Measurements from ENCODE around the gene PHLDA2.

PHLDA2 gene

GRCh38 chr11:2890466-2891294 is 38.5 kb downstream of the PHLDA2 start:
- no peak for DNase-seq (ENCODE audit: low spot score)
- TF ChIP-seq CTCF (IDR thresholded peaks at IDR 0.05; ENCODE audit: extremely low read depth, insufficient read depth, missing control alignments), result no peak
- in situ Hi-C loops (cut with MboI; ENCODE audit: low pct_unique_long_range_greater_than_20kb, low sequenced_read_pairs, unreplicated experiment), result loop anchor here (10.0 kb wide), 2 partner anchors 356 to 466 kb away; no protein-coding TSS in a partner anchor

GRCh38 chr11:2889362-2890273 is 39.6 kb downstream of the PHLDA2 start:
- TF ChIP-seq CTCF (IDR thresholded peaks at IDR 0.05; ENCODE audit: extremely low read depth, insufficient read depth, missing control alignments), result no peak
- no peak for DNase-seq (ENCODE audit: low spot score)
- in situ Hi-C loops (cut with MboI; ENCODE audit: low pct_unique_long_range_greater_than_20kb, low sequenced_read_pairs, unreplicated experiment), result loop anchor here (10.0 kb wide), 2 partner anchors 355 to 465 kb away; no protein-coding TSS in a partner anchor

- in situ Hi-C loops (cut with MboI; ENCODE audit: low pct_unique_long_range_greater_than_20kb, low sequenced_read_pairs, unreplicated experiment), result no loop called here
- TF ChIP-seq CTCF (IDR thresholded peaks at IDR 0.05; ENCODE audit: extremely low read depth, insufficient read depth, missing control alignments), result peak; percentile 99
Measured at GRCh38 chr11:2888266-2888968, 40.8 kb downstream of the PHLDA2 start.

GRCh38 chr11:2887515-2888195 is 41.6 kb downstream of the PHLDA2 start:
- in situ Hi-C loops (cut with MboI; ENCODE audit: low pct_unique_long_range_greater_than_20kb, low sequenced_read_pairs, unreplicated experiment), result no loop called here

More at GRCh38 chr11:2888266-2888968, 40.8 kb downstream of the PHLDA2 start:
- peak; percentile 87 for DNase-seq (ENCODE audit: low spot score)

GRCh38 chr11:2886936-2887335 is 42.3 kb downstream of the PHLDA2 start:
- DNase-seq (ENCODE audit: low spot score), result no peak
- TF ChIP-seq CTCF (IDR thresholded peaks at IDR 0.05; ENCODE audit: extremely low read depth, insufficient read depth, missing control alignments), result no peak
- in situ Hi-C loops (cut with MboI; ENCODE audit: low pct_unique_long_range_greater_than_20kb, low sequenced_read_pairs, unreplicated experiment), result no loop called here

More at GRCh38 chr11:2887515-2888195, 41.6 kb downstream of the PHLDA2 start:
- no peak for TF ChIP-seq CTCF (IDR thresholded peaks at IDR 0.05; ENCODE audit: extremely low read depth, insufficient read depth, missing control alignments)
- DNase-seq (ENCODE audit: low spot score), result no peak
